HFFc6 (cell line): Measurements from ENCODE around the gene SLIT3. TPM values are rescaled to one million over a fixed set of nuclear protein-coding genes. Genes with fewer than 3 reads are reported as not detected.

ENCODE experiments used
- DNase-seq: peaks from one replicate; pipeline ENCODE4 v3.0.0-alpha.2; 2018
- H3K27ac Mint-ChIP-seq: 2 replicates; pipeline ENCODE4 v1.8.0; 2020; ENCODE audit warnings: mild to moderate bottlenecking, mixed read lengths
- H3K27me3 Mint-ChIP-seq: 2 replicates; pipeline ENCODE4 v1.8.0; 2021; ENCODE audit warnings: mild to moderate bottlenecking, moderate library complexity, mixed read lengths; ENCODE audit not compliant: insufficient read depth
- H3K36me3 Mint-ChIP-seq: 2 replicates; pipeline ENCODE4 v1.8.0; 2021; ENCODE audit warnings: low read depth, mixed read lengths
- H3K4me1 Mint-ChIP-seq: 2 replicates; pipeline ENCODE4 v1.8.0; 2020; ENCODE audit warnings: low read depth, mixed read lengths
- H3K4me3 Mint-ChIP-seq: 2 replicates; pipeline ENCODE4 v1.8.0; 2020; ENCODE audit warnings: mild to moderate bottlenecking, moderate library complexity, mixed read lengths
- H3K9me3 Mint-ChIP-seq: 2 replicates; pipeline ENCODE4 v1.8.0; 2020; ENCODE audit warnings: mild to moderate bottlenecking, mixed read lengths
- total RNA-seq, 6 experiments: library from RNA; stranded (reverse); fragmentation: NEBNext Ultra II Directional; extraction: Animal tissue kit (Norgen Biotek cat#: 25700); gene quantifications; 2 replicates in 1 of 6; 3 replicates in 5 of 6; pipeline ENCODE4 v1.2.3, GENCODE V29; 2021
- TF ChIP-seq, protein P1 (sequence below): fragments of 200-600 bp; sonication (generic); IDR thresholded peaks from 2 replicates; pipeline ENCODE4 v1.5.0; 2021; ENCODE audit warnings: antibody characterized with exemption, mild to moderate bottlenecking

The SLIT3 gene
- total RNA-seq, 6 experiments from 2014 or later: 4.2 to 8.3 (median 7.1) TPM

DNA sequence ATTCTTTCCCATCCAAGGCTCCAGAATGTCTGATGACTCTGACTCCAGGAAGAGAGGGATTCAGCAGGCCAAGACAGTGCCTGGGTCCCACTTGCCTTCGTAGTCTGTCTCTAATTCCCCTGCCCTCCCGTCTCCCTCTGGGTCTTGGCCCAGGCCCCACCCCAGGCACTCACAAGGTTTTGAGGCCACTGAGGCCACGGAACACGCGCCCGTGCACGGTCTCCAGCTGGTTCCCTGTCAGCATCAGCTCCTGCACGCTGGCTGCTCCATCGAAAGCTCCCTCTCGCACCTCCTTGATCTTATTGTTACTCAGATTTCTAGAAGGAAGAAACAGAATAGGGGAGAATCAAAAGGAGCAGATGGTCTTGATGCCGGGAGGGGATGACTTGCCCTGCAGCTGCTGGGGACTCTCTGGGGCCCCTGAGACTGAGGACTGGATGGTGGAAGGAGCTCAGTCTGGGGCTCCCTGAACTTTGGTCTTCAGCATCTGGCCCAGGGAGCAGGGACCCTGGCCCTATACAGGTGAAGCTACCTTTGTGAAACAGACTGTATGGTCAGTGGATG, 547.2 kb downstream of the SLIT3 start:
- no peaks in the 10 kb centered on the region for H3K36me3 Mint-ChIP-seq
- DNase-seq: no peak
- no peaks in the 10 kb centered on the region for H3K9me3 Mint-ChIP-seq
- no peaks in the 10 kb centered on the region for H3K4me1 Mint-ChIP-seq
- H3K4me3 Mint-ChIP-seq: no peak overlapping the region
- H3K27ac Mint-ChIP-seq: no peak overlapping the region
- H3K27me3 Mint-ChIP-seq: peaks cover 4% of the 10 kb centered on the region
- TF ChIP-seq, protein P1, sequence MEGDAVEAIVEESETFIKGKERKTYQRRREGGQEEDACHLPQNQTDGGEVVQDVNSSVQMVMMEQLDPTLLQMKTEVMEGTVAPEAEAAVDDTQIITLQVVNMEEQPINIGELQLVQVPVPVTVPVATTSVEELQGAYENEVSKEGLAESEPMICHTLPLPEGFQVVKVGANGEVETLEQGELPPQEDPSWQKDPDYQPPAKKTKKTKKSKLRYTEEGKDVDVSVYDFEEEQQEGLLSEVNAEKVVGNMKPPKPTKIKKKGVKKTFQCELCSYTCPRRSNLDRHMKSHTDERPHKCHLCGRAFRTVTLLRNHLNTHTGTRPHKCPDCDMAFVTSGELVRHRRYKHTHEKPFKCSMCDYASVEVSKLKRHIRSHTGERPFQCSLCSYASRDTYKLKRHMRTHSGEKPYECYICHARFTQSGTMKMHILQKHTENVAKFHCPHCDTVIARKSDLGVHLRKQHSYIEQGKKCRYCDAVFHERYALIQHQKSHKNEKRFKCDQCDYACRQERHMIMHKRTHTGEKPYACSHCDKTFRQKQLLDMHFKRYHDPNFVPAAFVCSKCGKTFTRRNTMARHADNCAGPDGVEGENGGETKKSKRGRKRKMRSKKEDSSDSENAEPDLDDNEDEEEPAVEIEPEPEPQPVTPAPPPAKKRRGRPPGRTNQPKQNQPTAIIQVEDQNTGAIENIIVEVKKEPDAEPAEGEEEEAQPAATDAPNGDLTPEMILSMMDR: no peak

DNA sequence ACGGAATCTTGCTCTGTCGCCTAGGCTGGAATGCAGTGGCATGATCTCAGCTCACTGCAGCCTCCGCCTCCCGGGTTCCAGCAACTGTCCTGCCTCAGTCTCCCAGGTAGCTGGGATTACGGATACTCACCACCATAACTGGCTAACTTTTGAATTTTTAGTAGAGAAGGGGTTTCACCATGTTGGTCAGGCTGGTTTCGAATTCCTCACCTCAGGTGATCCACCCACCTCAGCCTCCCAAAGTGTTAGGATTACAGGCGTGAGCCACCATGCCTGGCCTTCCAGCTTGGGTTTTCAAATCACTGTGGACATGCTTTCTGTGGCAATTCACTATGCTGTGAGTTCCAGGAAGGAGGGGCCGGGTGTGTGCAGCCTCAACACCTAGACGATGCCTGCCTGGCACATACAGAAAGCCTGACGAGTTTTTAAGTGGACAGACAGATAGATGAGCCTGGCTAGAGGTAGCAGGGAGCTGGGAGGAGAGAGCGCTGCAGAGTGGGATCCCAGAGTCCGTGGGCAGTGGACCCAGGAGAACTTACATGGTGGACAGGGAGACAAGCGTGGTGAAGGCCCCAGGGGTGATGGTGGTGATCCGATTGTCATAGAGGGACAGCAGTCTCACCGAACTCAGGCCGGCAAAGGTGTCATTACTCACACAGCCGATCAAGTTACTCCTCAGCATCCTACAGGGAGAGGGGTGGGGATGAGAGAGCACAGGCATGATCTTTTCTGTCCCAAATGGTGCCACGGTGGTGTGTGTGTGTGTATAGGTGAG, 548.3 kb downstream of the SLIT3 start:
- TF ChIP-seq, protein P1: no peak
- DNase-seq: no peak
- H3K9me3 Mint-ChIP-seq: no peaks in the 10 kb centered on the region
- no peaks in the 10 kb centered on the region for H3K36me3 Mint-ChIP-seq
- H3K4me3 Mint-ChIP-seq: no peak overlapping the region
- no peak overlapping the region for H3K27ac Mint-ChIP-seq
- H3K4me1 Mint-ChIP-seq: no peaks in the 10 kb centered on the region
- peaks cover 6% of the 10 kb centered on the region for H3K27me3 Mint-ChIP-seq

DNA sequence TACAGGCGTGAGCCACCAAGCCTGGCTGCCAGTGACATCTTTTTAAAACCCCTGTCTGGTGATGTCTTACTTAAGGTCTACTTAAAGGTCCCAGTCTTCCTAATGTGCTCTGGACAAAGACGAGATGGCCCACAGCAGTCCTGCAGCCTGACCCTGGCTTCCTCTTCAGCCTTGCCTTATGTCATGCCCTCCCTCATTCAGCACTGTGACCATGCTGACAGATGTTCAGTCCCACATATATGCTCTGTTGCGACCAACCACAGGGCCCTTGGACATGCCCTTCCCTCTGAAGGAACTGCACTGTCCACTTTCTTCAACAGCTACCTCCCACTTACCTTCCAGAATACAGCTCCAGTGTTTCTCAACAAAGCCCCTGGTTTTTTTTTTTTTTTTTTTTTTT, 548.9 kb downstream of the SLIT3 start:
- no peak for DNase-seq
- H3K27ac Mint-ChIP-seq: no peak overlapping the region
- peaks cover 2% of the 10 kb centered on the region; the same call in 1 of the 2 replicates for H3K9me3 Mint-ChIP-seq
- no peaks in the 10 kb centered on the region for H3K4me1 Mint-ChIP-seq
- TF ChIP-seq, protein P1: no peak
- H3K4me3 Mint-ChIP-seq: no peak overlapping the region
- H3K27me3 Mint-ChIP-seq: peaks cover 8% of the 10 kb centered on the region
- H3K36me3 Mint-ChIP-seq: no peaks in the 10 kb centered on the region

DNA sequence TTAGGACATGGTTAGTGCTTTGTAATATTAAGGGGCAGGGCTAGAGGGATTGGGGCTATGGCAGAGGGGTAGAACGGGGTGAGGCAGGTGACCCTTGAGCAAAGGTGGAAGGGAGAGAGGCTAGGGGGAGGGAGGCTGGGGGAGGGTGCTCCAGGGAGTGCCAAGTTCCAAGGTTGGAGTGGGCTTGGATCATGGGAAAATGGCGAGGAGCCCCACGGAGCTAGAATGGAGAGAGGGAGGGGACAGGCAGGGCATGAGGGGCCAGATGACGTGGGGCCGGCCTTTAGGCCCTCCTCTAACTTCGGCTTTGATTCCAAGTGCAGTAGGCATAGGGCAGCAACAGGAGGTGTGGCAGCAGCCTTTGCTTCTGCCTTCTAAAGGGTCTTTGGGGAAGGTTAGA, 550.0 kb downstream of the SLIT3 start:
- TF ChIP-seq, protein P1: no peak
- Mint-ChIP-seq H3K9me3 (peaks cover 6% of the 10 kb centered on the region; the same call in 1 of the 2 replicates), H3K27me3 (peaks cover 5% of the 10 kb centered on the region), H3K4me1 (no peaks in the 10 kb centered on the region), H3K27ac (no peak overlapping the region), H3K4me3 (no peak overlapping the region), H3K36me3 (no peaks in the 10 kb centered on the region)
- DNase-seq: no peak

DNA sequence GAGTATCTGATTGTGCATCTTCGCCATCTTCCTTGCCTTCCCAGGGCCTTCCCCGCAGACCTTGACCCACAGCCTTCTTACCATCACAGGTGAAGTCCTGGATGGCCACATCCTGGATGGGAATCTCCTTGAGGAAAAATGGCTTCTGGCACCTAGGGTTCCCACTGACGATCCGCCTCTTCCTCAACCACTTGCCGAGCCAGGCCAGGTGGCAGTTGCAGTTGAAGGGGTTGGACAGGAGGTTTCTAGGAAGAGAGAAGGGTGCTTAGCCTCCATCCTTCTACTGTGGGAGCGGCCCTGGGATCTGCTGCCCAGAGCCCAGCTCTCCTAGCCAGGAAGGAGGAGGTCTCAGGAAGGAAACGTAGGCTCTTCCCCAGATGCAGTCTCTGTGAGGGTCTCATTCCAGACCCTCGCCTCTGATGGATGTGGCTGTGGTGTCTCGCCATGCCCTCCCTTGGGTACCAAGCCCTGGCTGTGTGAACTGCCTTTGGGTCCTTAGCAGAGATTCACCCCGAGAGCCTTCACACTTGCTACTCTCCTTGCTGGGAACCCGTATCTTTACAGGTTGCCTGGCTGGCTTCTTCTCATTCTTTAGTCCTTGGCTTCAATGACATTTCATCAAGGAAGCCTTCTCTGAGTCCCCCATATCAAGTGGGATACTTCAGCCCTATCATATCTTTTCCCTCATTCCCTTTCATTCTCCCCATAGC, 551.4 kb downstream of the SLIT3 start:
- no peak for DNase-seq
- no peak overlapping the region for H3K4me3 Mint-ChIP-seq
- TF ChIP-seq, protein P1: no peak
- H3K27ac Mint-ChIP-seq: no peak overlapping the region
- H3K36me3 Mint-ChIP-seq: no peaks in the 10 kb centered on the region
- H3K4me1 Mint-ChIP-seq: no peaks in the 10 kb centered on the region
- peaks cover 5% of the 10 kb centered on the region for H3K27me3 Mint-ChIP-seq
- H3K9me3 Mint-ChIP-seq: peaks cover 10% of the 10 kb centered on the region; the same call in 1 of the 2 replicates
